H9 (cell line): ENCODE results near the gene SLC48A1. TPM values are rescaled to one million over a fixed set of nuclear protein-coding genes. Genes with fewer than 3 reads are reported as not detected.

Source experiments
- DNase-seq: peaks from one replicate; pipeline ENCODE4 v3.0.0-alpha.2; 2017
- H2AFZ ChIP-seq: one replicate; pipeline ENCODE4 v1.6.1; 2013; ENCODE audit warnings: mild to moderate bottlenecking, low read length, control low read depth, moderate library complexity
- H2AK5ac ChIP-seq: 2 replicates; pipeline ENCODE4 v1.6.1; 2013; ENCODE audit warnings: low read length, control low read depth, mixed read lengths; ENCODE audit not compliant: insufficient read length
- H2BK120ac ChIP-seq: one replicate; pipeline ENCODE4 v1.6.1; 2013; ENCODE audit warnings: low read depth, mild to moderate bottlenecking, low read length, control low read depth, inconsistent platforms; ENCODE audit not compliant: poor library complexity, severe bottlenecking
- H2BK12ac ChIP-seq: 2 replicates; pipeline ENCODE4 v1.6.1; 2013; ENCODE audit warnings: low read length, control low read depth, mixed read lengths, low read depth; ENCODE audit not compliant: insufficient read length
- H2BK15ac ChIP-seq: 2 replicates; pipeline ENCODE4 v1.6.1; 2013; ENCODE audit warnings: low read depth, low read length, control low read depth
- H2BK20ac ChIP-seq: one replicate; pipeline ENCODE4 v1.6.1; 2013; ENCODE audit warnings: low read depth, mild to moderate bottlenecking, low read length, control low read depth, inconsistent platforms; ENCODE audit not compliant: poor library complexity, severe bottlenecking
- H2BK5ac ChIP-seq: 2 replicates; pipeline ENCODE4 v1.6.1; 2013; ENCODE audit warnings: low read length, control low read depth, mixed read lengths; ENCODE audit not compliant: insufficient read length
- H3K14ac ChIP-seq: 2 replicates; pipeline ENCODE4 v1.6.1; 2013; ENCODE audit warnings: low read length, control low read depth; ENCODE audit not compliant: insufficient read depth
- H3K18ac ChIP-seq: 2 replicates; pipeline ENCODE4 v1.6.1; 2013; ENCODE audit warnings: low read depth, mild to moderate bottlenecking, mixed read lengths, low read length, control low read depth; ENCODE audit not compliant: insufficient read length
- H3K23ac ChIP-seq: 2 replicates; pipeline ENCODE4 v1.6.1; 2013; ENCODE audit warnings: low read length, control low read depth, mixed read lengths, low read depth; ENCODE audit not compliant: insufficient read length
- H3K23me2 ChIP-seq: 2 replicates; pipeline ENCODE4 v1.6.1; 2013; ENCODE audit warnings: low read depth, mild to moderate bottlenecking, mixed read lengths, low read length, control low read depth; ENCODE audit not compliant: insufficient read length, poor library complexity, severe bottlenecking
- H3K27ac ChIP-seq: 2 replicates; pipeline ENCODE4 v1.5.1; 2013; ENCODE audit warnings: low read length, control low read depth, mixed read lengths, low read depth; ENCODE audit not compliant: insufficient read length
- H3K27me3 ChIP-seq: 2 replicates; pipeline ENCODE4 v1.6.1; 2013; ENCODE audit warnings: low read length, control low read depth, inconsistent platforms; ENCODE audit not compliant: insufficient read depth
- H3K4ac ChIP-seq: 2 replicates; pipeline ENCODE4 v1.6.1; 2013; ENCODE audit warnings: low read depth, mild to moderate bottlenecking, control low read depth, inconsistent platforms, low read length, moderate library complexity
- H3K4me1 ChIP-seq: 2 replicates; pipeline ENCODE4 v1.6.1; 2013; ENCODE audit warnings: low read length, control low read depth, inconsistent platforms; ENCODE audit not compliant: insufficient read depth
- H3K4me2 ChIP-seq: 2 replicates; pipeline ENCODE4 v1.6.1; 2013; ENCODE audit warnings: low read length, control low read depth, mixed read lengths; ENCODE audit not compliant: insufficient read length, insufficient read depth
- H3K56ac ChIP-seq: 2 replicates; pipeline ENCODE4 v1.6.1; 2013; ENCODE audit warnings: low read depth, mild to moderate bottlenecking, mixed read lengths, low read length, control low read depth; ENCODE audit not compliant: insufficient read length
- H3K79me1 ChIP-seq: 2 replicates; pipeline ENCODE4 v1.6.1; 2013; ENCODE audit warnings: low read depth, mild to moderate bottlenecking, moderate library complexity, low read length, control low read depth, inconsistent platforms; ENCODE audit not compliant: insufficient read depth, poor library complexity, severe bottlenecking
- H3K79me2 ChIP-seq: 2 replicates; pipeline ENCODE4 v1.6.1; 2013; ENCODE audit warnings: low read length, control low read depth, inconsistent platforms; ENCODE audit not compliant: insufficient read depth
- H3K9ac ChIP-seq: 2 replicates; pipeline ENCODE4 v1.6.1; 2013; ENCODE audit warnings: low read length, control low read depth, mixed read lengths; ENCODE audit not compliant: insufficient read length; ENCODE audit errors: extremely low read depth
- H3K9me3 ChIP-seq: one replicate; pipeline ENCODE4 v1.6.1; 2013; ENCODE audit warnings: low read depth, low read length, inconsistent platforms; ENCODE audit not compliant: control insufficient read depth
- H3T11ph ChIP-seq: one replicate; pipeline ENCODE4 v1.6.1; 2013; ENCODE audit warnings: mild to moderate bottlenecking, low read length, control low read depth, inconsistent platforms
- H4K20me1 ChIP-seq: one replicate; pipeline ENCODE4 v1.6.1; 2013; ENCODE audit not compliant: control insufficient read depth, insufficient read length, insufficient read depth
- H4K5ac ChIP-seq: 2 replicates; pipeline ENCODE4 v1.6.1; 2013; ENCODE audit warnings: low read depth, mild to moderate bottlenecking, mixed read lengths, low read length, control low read depth; ENCODE audit not compliant: insufficient read length
- H4K8ac ChIP-seq: replicated peaks from 2 replicates; pipeline ENCODE4 v1.6.1; 2013; ENCODE audit warnings: low read length, control low read depth, mixed read lengths, low read depth; ENCODE audit not compliant: insufficient read length
- H4K91ac ChIP-seq: 2 replicates; pipeline ENCODE4 v1.6.1; 2013; ENCODE audit warnings: low read depth, mild to moderate bottlenecking, moderate library complexity, mixed read lengths, low read length, control low read depth; ENCODE audit not compliant: insufficient read length
- H3K27ac Mint-ChIP-seq, 3 experiments: 2 replicates in 2 of 3; 3 replicates in 1 of 3; pipeline ENCODE4 v1.8.0; 2020 to 2021; ENCODE audit warnings: mixed read lengths in 3 of 3, mild to moderate bottlenecking in 1 of 3, moderate library complexity in 1 of 3
- H3K27me3 Mint-ChIP-seq: 2 replicates; pipeline ENCODE4 v1.8.0; 2021; ENCODE audit warnings: low read depth, mild to moderate bottlenecking, moderate library complexity, mixed read lengths
- H3K36me3 Mint-ChIP-seq, 3 experiments: 2 replicates in 2 of 3; 3 replicates in 1 of 3; pipeline ENCODE4 v1.8.0; 2020 to 2021; ENCODE audit warnings: low read depth in 3 of 3, mixed read lengths in 3 of 3; ENCODE audit not compliant: insufficient read depth in 1 of 3
- H3K4me1 Mint-ChIP-seq, 2 experiments: 2 replicates each; pipeline ENCODE4 v1.8.0; 2020; ENCODE audit warnings: mixed read lengths in 2 of 2
- H3K4me3 Mint-ChIP-seq, 2 experiments: 2 replicates in 1 of 2; 3 replicates in 1 of 2; pipeline ENCODE4 v1.8.0; 2020 to 2021; ENCODE audit warnings: mild to moderate bottlenecking in 2 of 2, mixed read lengths in 2 of 2, moderate library complexity in 1 of 2
- H3K9me3 Mint-ChIP-seq, 2 experiments: 2 replicates in 1 of 2; 3 replicates in 1 of 2; pipeline ENCODE4 v1.8.0; 2020; ENCODE audit warnings: mild to moderate bottlenecking in 2 of 2, mixed read lengths in 2 of 2, moderate library complexity in 1 of 2
- CTCF ChIP-seq: fragments of 200-600 bp; sonication (generic); conservative IDR thresholded peaks from 3 replicates; pipeline ENCODE4 v1.8.0; 2021; ENCODE audit warnings: antibody characterized with exemption, mild to moderate bottlenecking
- WGBS: extraction: QIAGEN DNeasy Blood & Tissue Kit; methylation state at CpG from one replicate; pipeline ENCODE4 v1.1.7; 2013; ENCODE audit warnings: missing lambda C conversion rate, low lambda C conversion rate, mixed read lengths; ENCODE audit not compliant: insufficient read length; ENCODE audit errors: extremely low coverage; 5-methylcytosine and 5-hydroxymethylcytosine counted together
- total RNA-seq: library from RNA; stranded (reverse); gene quantifications from 2 replicates; pipeline ENCODE4 v1.2.1, GENCODE V29; 2021

The SLC48A1 gene
- total RNA-seq, 1 experiment from 2014 or later, result 10.6 TPM

GRCh38 chr12:47752552-47752951 lies 20.5 kb upstream of the SLC48A1 start:
- Histone ChIP-seq H3T11ph (no peak overlapping the region), H3K23me2 (no peaks in the 10 kb centered on the region), H3K4me2 (no peak overlapping the region), H3K56ac (no peak overlapping the region), H4K8ac (no peak overlapping the region), H3K4me1 (peaks cover 16% of the 10 kb centered on the region), H3K18ac (no peak overlapping the region), H2BK15ac (no peak overlapping the region), H2BK12ac (no peak overlapping the region), H4K91ac (no peak overlapping the region), H3K79me2 (no peaks in the 10 kb centered on the region), H2AFZ (no peak overlapping the region), H4K20me1 (no peaks in the 10 kb centered on the region), H2BK5ac (no peak overlapping the region), H2BK20ac (no peak overlapping the region), H3K23ac (no peak overlapping the region), H4K5ac (no peak overlapping the region), H3K9me3 (no peaks in the 10 kb centered on the region), H3K79me1 (no peaks in the 10 kb centered on the region), H3K14ac (no peak overlapping the region), H3K4ac (no peak overlapping the region), H3K27ac (no peak overlapping the region), H3K9ac (no peak overlapping the region), H3K27me3 (no peaks in the 10 kb centered on the region), H2BK120ac (no peak overlapping the region), H2AK5ac (no peak overlapping the region)
- Mint-ChIP-seq H3K4me1 (peaks cover 20 to 23% of the 10 kb centered on the region in 2 experiments), H3K27ac (peak overlapping the region in 2 of 3 experiments; percentile 28 to 67; a peak in 2 of 7 replicates), H3K36me3 (peaks cover 0 to 8% (median 6%) of the 10 kb centered on the region in 3 experiments; a peak in 5 of 7 replicates), H3K4me3 (no peak overlapping the region), H3K27me3 (no peaks in the 10 kb centered on the region; the same call in 1 of the 2 replicates), H3K9me3 (no peaks in the 10 kb centered on the region)
- no CpG with 5 or more reads among the region's 7 CpGs for WGBS
- TF ChIP-seq CTCF, result no peak
- DNase-seq, result no peak
